Caco-2 (cell line): ENCODE results near the gene MAP3K7. TPM values are rescaled to one million over a fixed set of nuclear protein-coding genes. Genes with fewer than 3 reads are reported as not detected.

Experiments
- BruUV-seq: library from RNA; stranded (reverse); fragments of 400-500 nt; replicated peaks from 2 replicates; lab custom pipeline; 2021; lab: Mats Ljungman, UMichigan
- CTCF ChIA-PET: fragments of 300-600 bp; sonication (Branson Sonifier 250); formaldehyde crosslinking; loops from one replicate; lab custom pipeline; 2022; ENCODE audit warnings: antibody characterized with exemption; lab: Charles Lee
- POLR2A ChIA-PET: fragments of 300-600 bp; sonication (Branson Sonifier 250); formaldehyde crosslinking; loops from one replicate; lab custom pipeline; 2022; ENCODE audit warnings: antibody characterized with exemption; lab: Charles Lee
- DNase-seq, 2 experiments: peaks; one replicate each; pipeline versions ENCODE4 v3.0.0 to v3.0.0-alpha.2; 2020 to 2022
- H3K27me3 ChIP-seq: replicated peaks from 2 replicates; pipeline ENCODE4 v1.6.0; 2011; ENCODE audit warnings: low read length; ENCODE audit not compliant: control insufficient read depth, insufficient read depth
- H3K36me3 ChIP-seq: 2 replicates; pipeline ENCODE4 v1.5.1; 2011; ENCODE audit warnings: low read length; ENCODE audit not compliant: control insufficient read depth, insufficient read depth
- H3K4me1 ChIP-seq: fragments of 250-450 bp; sonication (Bioruptor Pico); 2 replicates; pipeline ENCODE4 v1.5.1; 2020; ENCODE audit warnings: mild to moderate bottlenecking
- H3K4me3 ChIP-seq: 2 replicates; pipeline ENCODE4 v1.5.1; 2011; ENCODE audit warnings: low read depth, mild to moderate bottlenecking, control low read depth, low read length
- H3K9me3 ChIP-seq: fragments of 250-450 bp; sonication (Bioruptor Pico); 2 replicates; pipeline ENCODE4 v1.5.1; 2020; ENCODE audit warnings: mild to moderate bottlenecking, moderate library complexity
- H3K27ac Mint-ChIP-seq: one replicate; pipeline ENCODE4 v1.8.0; 2022; ENCODE audit warnings: mixed read lengths; ENCODE audit not compliant: unreplicated experiment
- H3K27me3 Mint-ChIP-seq: one replicate; pipeline ENCODE4 v1.8.0; 2022; ENCODE audit warnings: mixed read lengths; ENCODE audit not compliant: insufficient read depth, unreplicated experiment
- H3K36me3 Mint-ChIP-seq: one replicate; pipeline ENCODE4 v1.8.0; 2022; ENCODE audit warnings: mild to moderate bottlenecking, mixed read lengths; ENCODE audit not compliant: insufficient read depth, unreplicated experiment
- H3K4me1 Mint-ChIP-seq: one replicate; pipeline ENCODE4 v1.8.0; 2022; ENCODE audit warnings: low read depth, mixed read lengths; ENCODE audit not compliant: unreplicated experiment
- H3K4me3 Mint-ChIP-seq: one replicate; pipeline ENCODE4 v1.8.0; 2022; ENCODE audit warnings: mild to moderate bottlenecking, moderate library complexity, mixed read lengths; ENCODE audit not compliant: unreplicated experiment
- H3K9me3 Mint-ChIP-seq: one replicate; pipeline ENCODE4 v1.8.0; 2022; ENCODE audit warnings: mixed read lengths; ENCODE audit not compliant: unreplicated experiment
- intact Hi-C: fragments of 100-400 bp; cut with micrococcal nuclease; formaldehyde crosslinking; loops from one replicate; pipeline ENCODE4 v1.10.0; 2022; ENCODE audit not compliant: unreplicated experiment
- total RNA-seq: library from RNA; stranded (reverse); gene quantifications from 2 replicates; pipeline ENCODE4 v1.2.3, GENCODE V29; 2022
- TF ChIP-seq, protein P1 (sequence below), 2 experiments: fragments of 200-600 bp in 1 of 2; IDR thresholded peaks; 1 replicate in 1 of 2; 2 replicates in 1 of 2; pipeline versions ENCODE4 v1.5.1 to v1.8.0; 2011 to 2022; ENCODE audit warnings: antibody characterized with exemption in 1 of 2, control low read depth in 1 of 2, inconsistent platforms in 1 of 2, low read depth in 1 of 2, low read length in 1 of 2, mild to moderate bottlenecking in 1 of 2, moderate library complexity in 1 of 2; ENCODE audit not compliant: insufficient read depth in 1 of 2, severe bottlenecking in 1 of 2, unreplicated experiment in 1 of 2

Gene MAP3K7
- total RNA-seq, 1 experiment from 2014 or later, result 27.7 TPM

DNA sequence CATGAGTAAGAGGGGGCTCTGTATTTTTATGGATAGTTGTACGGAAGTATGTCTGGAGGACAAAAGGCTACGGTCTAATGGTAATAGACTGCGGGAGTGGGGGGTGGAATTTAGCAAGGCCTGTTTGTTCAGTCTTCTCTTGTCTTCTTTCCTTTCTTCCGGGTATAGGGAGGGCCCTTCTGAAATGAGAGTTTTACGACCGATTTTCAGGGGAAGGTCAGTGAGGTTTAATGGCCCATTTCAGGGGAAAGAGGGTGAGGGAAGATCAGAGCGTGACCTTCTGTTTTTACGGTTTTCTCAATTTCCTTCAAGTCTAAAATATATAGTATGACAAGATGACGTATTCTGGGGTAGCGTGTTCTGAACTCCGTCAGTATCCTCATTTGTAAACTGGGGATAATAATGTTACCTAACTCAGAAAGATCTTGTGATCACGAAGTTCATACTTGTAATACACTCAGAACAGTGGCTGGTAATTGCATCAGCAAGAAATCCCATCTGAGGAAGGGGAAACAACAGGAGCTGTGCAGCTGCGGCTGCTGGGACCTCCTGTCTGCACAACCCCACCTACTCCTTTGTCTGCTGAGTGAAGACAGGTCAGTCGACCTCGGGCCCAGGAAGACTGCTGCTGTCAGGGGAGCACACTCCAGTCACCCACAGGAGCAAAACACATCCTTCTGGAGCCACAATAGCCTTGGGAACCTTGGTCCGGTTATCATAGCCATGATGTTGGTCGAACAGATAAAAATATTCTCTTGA is 90.4 kb downstream of the MAP3K7 start:
- Histone ChIP-seq H3K9me3 (no peaks in the 10 kb centered on the region), H3K27me3 (no peaks in the 10 kb centered on the region; the same call in 1 of the 2 replicates), H3K4me3 (no peak overlapping the region), H3K36me3 (no peaks in the 10 kb centered on the region), H3K4me1 (no peaks in the 10 kb centered on the region; the same call in 1 of the 2 replicates)
- H3K27ac Mint-ChIP-seq, result no peak overlapping the region
- TF ChIP-seq, protein P1, sequence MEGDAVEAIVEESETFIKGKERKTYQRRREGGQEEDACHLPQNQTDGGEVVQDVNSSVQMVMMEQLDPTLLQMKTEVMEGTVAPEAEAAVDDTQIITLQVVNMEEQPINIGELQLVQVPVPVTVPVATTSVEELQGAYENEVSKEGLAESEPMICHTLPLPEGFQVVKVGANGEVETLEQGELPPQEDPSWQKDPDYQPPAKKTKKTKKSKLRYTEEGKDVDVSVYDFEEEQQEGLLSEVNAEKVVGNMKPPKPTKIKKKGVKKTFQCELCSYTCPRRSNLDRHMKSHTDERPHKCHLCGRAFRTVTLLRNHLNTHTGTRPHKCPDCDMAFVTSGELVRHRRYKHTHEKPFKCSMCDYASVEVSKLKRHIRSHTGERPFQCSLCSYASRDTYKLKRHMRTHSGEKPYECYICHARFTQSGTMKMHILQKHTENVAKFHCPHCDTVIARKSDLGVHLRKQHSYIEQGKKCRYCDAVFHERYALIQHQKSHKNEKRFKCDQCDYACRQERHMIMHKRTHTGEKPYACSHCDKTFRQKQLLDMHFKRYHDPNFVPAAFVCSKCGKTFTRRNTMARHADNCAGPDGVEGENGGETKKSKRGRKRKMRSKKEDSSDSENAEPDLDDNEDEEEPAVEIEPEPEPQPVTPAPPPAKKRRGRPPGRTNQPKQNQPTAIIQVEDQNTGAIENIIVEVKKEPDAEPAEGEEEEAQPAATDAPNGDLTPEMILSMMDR (IDR thresholded peaks at IDR 0.05; ENCODE audit: insufficient read depth in 1 of 2, low read depth in 1 of 2, low read length in 1 of 2, severe bottlenecking in 1 of 2, unreplicated experiment in 1 of 2), result no peak
- H3K9me3 Mint-ChIP-seq, result no peaks in the 10 kb centered on the region
- BruUV-seq, result no TSS peak
- peaks cover 9% of the 10 kb centered on the region for H3K27me3 Mint-ChIP-seq
- H3K4me1 Mint-ChIP-seq, result no peaks in the 10 kb centered on the region
- no peak for DNase-seq
- H3K4me3 Mint-ChIP-seq, result no peak overlapping the region
- POLR2A ChIA-PET, result no interaction called here
- no peaks in the 10 kb centered on the region for H3K36me3 Mint-ChIP-seq
- intact Hi-C loops, result loop anchor here (2.0 kb wide), 1 partner anchor 78 kb away; no protein-coding TSS in a partner anchor
- CTCF ChIA-PET, result no interaction called here

DNA sequence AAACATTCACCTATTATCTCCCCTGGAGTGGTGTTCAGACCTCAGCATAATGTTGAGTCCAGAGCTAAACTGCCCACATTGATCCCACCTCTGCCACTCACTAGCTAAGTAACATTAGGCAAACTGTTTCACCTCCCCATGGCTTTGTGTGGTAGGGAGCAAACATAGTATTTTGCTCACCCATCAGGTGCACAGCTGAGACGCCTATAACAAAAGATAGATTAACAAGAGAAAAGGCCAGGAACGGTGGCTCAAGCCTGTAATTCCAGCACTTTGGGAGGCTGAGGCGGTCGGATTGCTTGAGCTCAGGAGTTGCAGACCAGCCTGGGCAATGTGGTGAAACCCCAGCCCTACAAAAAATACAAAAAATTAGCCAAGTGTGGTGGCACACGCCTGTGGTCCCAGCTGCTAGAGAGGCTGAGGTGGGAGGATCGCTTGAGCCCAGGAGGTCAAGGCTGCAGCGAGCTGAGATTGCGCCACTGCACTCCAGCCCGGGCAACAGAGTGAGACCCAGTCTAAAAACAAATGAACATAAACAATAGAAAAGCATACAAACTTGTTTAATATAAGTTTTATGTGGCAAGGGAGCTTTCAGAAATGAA is 91.6 kb downstream of the MAP3K7 start:
- no peaks in the 10 kb centered on the region for H3K4me1 Mint-ChIP-seq
- no peaks in the 10 kb centered on the region for H3K9me3 Mint-ChIP-seq
- no peak for DNase-seq
- ChIA-PET POLR2A (no interaction called here), CTCF (no interaction called here)
- H3K4me3 Mint-ChIP-seq, result no peak overlapping the region
- H3K9me3 ChIP-seq, result no peaks in the 10 kb centered on the region
- H3K27me3 Mint-ChIP-seq, result peaks cover 9% of the 10 kb centered on the region
- H3K4me3 ChIP-seq, result no peak overlapping the region
- no peaks in the 10 kb centered on the region for H3K4me1 ChIP-seq
- BruUV-seq, result no TSS peak
- no peaks in the 10 kb centered on the region for H3K36me3 ChIP-seq
- intact Hi-C loops, result no loop called here
- H3K27me3 ChIP-seq, result no peaks in the 10 kb centered on the region; the same call in 1 of the 2 replicates
- TF ChIP-seq, protein P1 (IDR thresholded peaks at IDR 0.05; ENCODE audit: insufficient read depth in 1 of 2, low read depth in 1 of 2, low read length in 1 of 2, severe bottlenecking in 1 of 2, unreplicated experiment in 1 of 2), result no peak
- no peaks in the 10 kb centered on the region for H3K36me3 Mint-ChIP-seq
- no peak overlapping the region for H3K27ac Mint-ChIP-seq

DNA sequence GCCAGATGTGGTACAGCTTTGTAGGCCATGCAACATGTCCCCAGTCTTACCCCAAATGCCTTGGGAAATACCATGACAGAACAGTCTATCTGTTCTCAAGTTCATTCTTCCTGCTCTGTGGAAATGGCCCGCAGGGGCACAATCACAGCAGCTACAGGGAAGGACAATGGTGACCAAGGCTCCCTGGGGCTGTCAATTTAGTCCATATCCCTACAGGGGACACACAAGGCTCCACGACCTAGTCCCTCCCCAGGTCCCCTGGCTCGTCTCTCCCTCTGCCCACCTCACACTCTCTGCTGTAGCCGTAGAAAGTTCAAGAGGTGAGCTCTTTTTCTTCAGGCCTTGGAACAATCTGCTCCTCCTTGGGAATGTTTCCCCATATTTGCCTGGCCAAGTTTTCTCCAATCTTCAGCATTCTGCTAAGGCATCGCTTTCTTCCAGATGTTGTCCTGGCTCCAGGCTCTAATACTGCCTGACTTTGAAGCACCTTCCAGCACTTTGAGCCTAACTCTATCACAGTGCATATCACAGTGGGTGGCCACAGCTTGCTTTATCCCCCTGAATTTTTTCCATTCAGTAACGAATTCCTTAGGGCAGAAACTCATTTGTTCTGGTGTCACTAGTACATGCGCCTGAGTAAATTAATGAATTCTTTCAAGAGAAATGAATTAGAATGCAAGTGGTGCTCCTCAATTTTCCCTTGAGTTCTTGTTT is 92.6 kb downstream of the MAP3K7 start:
- no TSS peak for BruUV-seq
- no peaks in the 10 kb centered on the region for H3K4me1 Mint-ChIP-seq

More for the DNA sequence above, 92.6 kb downstream of the MAP3K7 start:
- Histone ChIP-seq H3K4me1 (no peaks in the 10 kb centered on the region), H3K4me3 (no peak overlapping the region), H3K9me3 (no peaks in the 10 kb centered on the region), H3K36me3 (no peaks in the 10 kb centered on the region), H3K27me3 (no peaks in the 10 kb centered on the region; the same call in 1 of the 2 replicates)
- Mint-ChIP-seq H3K9me3 (no peaks in the 10 kb centered on the region), H3K4me3 (no peak overlapping the region), H3K27me3 (peaks cover 9% of the 10 kb centered on the region), H3K36me3 (no peaks in the 10 kb centered on the region), H3K27ac (no peak overlapping the region)
- TF ChIP-seq, protein P1 (IDR thresholded peaks at IDR 0.05; ENCODE audit: insufficient read depth in 1 of 2, low read depth in 1 of 2, low read length in 1 of 2, severe bottlenecking in 1 of 2, unreplicated experiment in 1 of 2), result no peak
- intact Hi-C loops, result no loop called here
- ChIA-PET POLR2A (no interaction called here), CTCF (no interaction called here)
- DNase-seq, result no peak
